ENCODE measurements around the gene ZNF648.
"Not testable (repeated sequence)": the region's sequence is repeated elsewhere in the genome, so short reads cannot be mapped to it uniquely, and the experiment has no call there.

The ZNF648 gene

DNA sequence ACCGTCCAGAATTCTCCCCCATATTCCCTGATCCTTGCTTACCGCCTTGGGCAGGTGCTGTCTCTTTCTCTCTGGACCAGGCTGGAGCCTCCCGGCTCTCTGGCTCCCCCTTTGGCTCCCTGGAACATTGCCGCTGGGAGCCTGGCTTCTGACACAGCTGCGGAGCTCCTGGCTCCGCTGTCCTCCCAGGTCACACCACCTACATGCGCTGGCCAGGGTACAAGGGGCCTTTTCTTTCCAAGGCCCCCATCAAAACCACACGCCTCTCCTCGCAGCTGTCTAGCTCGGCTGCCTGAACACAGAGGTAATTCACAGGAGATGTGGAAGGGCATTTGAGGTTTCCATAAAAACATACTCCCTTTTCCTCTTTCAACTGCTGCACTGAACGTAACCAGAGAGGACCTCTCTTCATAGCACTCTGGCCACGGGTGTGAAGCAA, 7.5 kb upstream of the ZNF648 start:
- DNase-seq (ENCODE audit: low read depth), result no peak

DNA sequence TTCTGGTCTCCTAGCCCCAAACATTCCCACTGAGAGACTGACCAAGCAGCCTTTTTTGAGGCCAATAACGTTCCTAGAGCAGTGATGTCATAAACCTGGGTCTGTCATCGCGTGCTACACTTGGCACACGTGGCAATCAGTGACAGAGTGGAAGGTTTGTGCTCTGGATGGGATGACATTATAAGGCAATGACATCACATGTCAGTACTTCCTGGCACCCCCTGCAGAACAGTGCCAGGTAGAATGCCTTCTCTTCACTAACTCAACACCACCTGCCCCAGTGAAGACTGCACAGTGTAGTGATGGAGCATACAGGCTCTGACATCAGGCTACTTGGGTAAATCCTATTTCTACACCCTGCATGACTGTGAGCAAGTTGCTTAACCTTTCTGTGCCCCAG, 5.4 kb upstream of the ZNF648 start:
- no peak for DNase-seq (ENCODE audit: low read depth)

DNA sequence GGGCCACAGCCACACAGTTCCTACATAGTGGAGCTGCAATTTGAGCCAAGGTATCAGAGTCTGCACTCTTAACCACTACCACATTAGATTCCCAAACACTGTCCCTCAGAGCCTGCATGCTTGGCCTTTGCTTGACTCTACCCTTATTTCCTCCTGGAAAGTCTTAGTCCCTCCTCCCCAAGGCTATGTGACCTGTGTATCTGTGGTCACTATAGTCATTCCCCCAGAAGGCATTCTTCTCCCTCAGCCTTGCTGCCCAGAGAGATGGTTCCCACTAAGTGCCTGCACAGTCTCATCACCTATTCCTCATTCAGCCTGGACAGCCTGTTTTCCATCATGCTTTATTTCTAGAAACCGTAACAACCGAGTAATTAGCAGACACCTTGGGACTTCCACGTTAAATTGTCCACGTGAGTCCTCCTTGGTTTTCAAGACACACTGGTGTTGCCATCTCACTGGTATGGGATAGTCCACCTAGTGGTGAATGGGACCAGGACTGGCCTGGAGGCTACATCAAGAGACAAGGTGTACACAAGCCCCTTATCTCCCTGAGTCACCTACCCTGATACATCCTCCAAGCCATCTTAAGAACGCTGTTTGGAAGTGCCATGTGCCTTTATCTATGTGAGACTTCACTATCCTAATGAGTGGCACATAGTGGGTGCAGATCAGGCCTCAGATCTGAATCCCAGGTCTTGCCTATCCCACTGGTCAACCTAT, 3.8 kb upstream of the ZNF648 start:
- no peak for DNase-seq (ENCODE audit: low read depth)

DNA sequence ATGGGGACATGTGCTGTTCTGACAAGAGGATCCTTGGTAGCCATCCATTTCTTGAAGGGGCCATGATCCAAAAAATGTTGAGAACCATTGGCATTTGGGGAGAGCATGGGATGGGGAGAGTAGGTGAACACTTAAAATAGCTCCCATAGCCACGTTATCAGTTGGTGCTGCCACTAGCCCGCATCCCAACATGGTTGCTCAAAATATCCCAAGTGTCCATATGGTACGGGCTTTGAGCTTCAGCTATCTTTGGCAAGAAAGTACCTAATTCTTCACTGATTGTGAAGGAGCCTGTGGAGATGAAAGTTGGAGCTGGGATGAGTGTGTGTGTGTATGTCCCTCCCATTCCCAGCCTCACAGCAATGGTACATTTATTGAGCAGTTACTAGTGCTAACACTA, 3.1 kb upstream of the ZNF648 start:
- no peak for DNase-seq (ENCODE audit: low read depth)

DNA sequence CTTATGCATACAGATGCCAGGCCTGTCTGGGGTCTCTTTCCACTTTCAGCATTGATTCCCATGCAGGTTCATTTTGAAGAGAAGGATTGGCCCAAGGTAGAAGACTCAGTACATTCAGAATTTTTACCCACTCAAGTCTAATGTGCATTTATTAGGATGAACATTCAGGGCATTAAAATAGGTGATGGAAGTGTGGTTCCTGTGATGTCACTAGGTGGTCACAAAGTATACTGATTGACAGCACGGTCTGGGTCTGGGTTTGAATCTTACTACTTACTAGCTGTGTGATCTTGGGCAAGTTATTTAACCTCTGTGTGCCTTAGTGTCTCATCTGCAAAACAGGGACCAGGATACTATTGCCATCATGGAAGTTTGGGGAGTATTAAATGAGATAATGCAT, 711 bp upstream of the ZNF648 start:
- no peak for DNase-seq (ENCODE audit: low read depth)

DNA sequence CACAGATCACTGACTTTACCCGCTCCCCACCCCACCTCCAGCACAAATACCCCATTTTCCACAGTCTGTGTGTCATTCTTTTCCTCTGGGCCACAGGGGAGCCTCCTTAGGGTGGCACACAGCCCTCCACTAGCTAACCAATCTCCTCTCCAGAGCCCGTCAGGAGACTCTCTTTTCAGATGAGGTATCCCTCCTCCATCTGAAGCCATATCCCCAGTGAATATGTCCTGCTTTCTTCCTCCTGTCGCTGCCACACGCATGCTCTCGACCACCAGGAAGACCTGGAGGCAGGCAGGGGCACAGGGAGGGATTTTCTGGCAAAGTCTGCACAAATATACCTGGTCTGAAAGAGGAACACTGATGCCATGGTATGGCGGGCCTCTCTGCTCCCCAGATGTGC, 635 bp downstream of the ZNF648 start:
- no peak for DNase-seq (ENCODE audit: low read depth)

DNA sequence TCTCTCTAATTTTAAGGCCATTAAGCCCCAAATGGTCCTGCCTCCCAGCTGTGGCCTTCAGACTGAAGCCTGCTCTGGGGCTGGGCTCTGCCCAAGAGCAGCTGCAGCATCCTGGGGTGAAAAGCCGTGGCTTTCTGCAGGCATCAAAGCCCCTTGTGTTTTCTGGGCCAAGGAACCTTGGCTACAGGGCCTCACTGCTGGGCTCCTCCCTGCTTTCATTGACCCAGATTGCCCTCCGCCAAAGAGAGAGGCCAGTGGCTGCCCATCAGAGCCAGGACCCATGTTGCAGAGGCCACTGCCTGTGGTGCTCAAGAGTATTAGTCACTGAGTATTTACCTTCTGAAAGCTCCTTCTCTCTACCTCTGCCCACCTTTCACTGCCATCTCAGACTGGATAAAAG, 1.6 kb downstream of the ZNF648 start:
- no peak for DNase-seq (ENCODE audit: low read depth)

DNA sequence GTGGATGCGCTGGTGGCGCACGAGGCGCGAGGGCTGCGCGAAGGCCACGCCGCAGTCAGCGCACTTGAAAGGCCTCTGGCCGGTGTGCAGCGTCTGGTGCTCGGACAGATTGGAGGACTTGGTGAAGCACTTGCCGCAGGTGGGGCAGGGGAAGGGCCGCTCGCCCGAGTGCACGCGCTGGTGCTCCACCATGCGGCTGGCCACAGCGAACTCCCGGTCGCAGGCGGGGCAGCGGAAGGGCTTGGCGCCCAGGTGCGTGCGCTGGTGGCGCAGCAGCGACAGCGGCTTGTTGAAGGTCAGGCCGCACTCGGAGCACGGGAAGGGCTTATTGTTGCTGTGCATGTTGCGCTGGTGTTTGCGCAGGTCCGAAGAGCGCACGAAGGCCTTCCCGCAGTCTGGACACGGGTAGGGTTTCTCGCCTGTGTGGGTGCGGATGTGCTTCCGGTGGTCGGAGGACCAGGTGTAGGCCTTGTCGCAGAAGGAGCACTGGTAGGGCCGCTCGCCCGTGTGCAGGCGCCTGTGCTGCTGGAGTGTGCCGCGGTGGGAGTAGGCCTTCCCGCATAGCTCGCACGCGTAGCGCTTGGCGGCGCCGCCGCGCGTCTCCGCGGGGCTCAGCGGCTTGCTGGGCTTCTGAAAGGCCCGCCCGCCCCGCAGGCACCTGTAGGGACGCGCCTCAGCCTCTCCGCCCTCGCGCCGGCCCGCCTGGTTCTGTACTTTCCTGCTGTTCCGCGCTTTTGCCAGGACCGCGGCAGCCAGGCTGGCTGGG, 4.7 kb downstream of the ZNF648 start:
- no peak for DNase-seq (ENCODE audit: low read depth)

DNA sequence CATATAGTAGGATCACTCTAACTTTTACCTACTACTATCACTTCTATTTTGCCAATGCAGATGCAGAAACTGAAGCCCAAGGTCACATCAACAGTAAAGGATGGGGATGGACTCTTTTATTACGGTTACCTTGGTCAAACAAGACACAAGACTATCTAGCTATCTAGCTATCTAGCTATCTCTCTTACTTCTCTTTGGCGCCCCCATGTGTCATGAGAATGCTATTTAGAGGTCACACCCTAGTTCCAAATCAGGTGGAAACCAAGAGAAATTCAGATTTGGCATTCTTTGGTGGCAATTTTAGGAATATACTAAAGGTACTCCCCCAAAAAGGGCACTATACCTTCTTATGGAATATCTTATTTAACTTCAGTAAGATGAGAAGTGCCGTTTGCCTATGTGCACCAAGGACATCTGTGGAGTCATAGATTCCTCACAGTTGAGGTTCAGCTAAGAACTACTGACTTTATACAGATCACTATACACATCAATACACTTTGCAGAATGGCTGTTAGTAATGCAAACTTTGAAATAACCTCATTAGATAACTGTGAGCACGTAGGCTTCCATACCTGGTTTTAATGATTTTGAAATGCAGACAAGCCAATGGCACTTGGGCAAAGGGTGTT, 6.7 kb downstream of the ZNF648 start:
- peak; percentile 39 for DNase-seq (ENCODE audit: low read depth)

DNA sequence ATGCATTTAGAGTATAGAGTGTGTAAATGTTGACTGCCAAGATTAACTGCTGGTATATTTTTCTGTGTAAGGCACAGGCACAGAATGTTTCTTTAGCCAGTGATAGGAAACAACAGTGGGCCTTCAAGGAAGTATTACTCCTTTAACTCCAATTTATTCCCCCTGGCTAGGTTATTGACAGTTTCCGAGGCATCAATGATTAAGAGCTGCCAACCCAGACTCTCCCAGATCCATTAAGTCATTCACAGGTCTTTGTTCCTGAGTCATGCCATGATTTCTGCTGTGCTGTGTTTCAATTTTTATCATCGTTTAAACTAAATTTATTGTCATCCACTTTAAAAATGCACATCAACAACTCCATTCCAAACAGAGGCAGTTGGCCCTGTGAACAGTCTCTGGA, 9.2 kb downstream of the ZNF648 start:
- no peak for DNase-seq (ENCODE audit: low read depth)

DNA sequence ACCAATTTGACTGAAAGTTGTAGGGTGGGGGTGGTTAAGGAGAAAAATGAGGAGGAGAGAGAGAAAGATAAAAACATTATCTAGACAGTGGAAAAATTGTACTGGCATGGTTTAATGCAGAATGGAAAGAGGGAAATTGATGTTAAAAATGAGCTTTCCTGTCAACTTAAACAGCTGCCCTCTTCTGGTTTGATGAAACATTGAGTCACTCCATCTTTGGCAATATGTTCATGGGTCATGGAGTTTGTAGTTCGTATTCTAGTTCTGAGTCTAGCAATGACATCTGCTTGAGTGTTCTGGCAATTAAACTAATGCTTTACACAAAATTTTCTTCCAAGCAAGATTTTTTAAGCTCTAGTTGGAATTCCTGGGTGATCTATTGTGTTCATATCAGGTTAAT, 9.6 kb downstream of the ZNF648 start:
- no peak for DNase-seq (ENCODE audit: low read depth)

DNA sequence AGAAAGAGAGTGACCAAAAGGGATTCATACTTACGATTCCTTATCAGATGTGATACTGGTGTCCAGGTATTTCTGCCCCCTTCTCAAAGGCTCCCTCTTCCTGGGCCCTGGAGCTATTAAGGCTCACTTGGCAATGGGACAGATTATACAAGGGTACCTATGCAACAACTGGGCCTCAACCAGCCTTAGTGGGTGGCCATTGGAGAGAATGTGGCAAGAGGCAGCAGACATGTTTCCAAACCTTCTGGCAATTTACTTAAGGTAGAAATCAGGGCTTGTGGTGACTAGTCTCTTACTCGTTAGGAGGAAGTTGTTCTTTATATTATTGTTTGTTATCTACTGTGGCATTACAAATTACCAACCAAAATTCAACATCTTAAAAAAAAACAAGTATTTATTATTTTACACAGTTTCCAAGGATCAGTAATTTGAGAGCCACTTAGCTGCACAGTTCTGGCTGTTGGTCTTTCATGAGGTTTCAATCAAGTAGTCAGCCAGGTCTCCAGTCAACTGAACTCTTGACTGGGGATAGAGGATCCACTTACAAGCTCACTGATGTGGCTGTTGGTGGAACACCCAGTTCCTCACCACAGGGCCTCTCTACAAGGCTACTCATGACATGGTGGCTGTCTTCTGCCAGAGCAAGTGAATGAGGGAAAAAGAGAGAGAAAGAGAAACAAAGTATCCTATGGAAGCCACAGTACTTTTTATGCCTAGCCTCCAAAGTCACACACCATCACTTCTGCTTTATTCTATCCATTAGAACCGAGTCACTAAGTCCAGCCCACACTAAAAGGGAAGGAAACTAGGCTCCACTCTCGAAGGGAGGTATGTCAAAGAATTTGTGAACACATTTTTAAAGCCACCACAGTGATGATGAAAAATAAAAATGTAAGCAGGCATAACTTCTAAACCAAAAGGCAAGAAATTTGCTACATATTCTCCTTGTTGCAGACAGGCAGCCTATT, 10.7 kb downstream of the ZNF648 start:
- no peak for DNase-seq (ENCODE audit: low read depth)

DNA sequence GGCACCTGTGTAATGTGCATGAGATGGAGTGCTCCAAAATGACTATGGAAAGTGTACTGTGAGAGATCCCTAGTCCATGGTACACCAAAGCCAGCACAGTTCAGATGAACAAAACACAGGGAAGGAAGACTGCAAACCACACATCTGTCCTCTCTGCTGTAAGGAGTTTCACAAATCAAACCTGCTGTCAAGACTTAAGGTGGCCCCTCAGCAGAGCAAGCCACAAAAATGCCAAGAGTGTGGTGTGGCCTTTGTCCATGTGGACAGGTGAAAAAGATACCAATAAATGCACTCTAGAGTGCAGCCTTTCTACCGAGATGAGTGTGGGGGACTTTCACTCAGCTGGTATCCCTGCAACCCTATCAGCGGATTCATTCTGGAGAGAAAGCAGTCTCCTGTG, 12.9 kb downstream of the ZNF648 start:
- DNase-seq (ENCODE audit: low read depth), result no peak

DNA sequence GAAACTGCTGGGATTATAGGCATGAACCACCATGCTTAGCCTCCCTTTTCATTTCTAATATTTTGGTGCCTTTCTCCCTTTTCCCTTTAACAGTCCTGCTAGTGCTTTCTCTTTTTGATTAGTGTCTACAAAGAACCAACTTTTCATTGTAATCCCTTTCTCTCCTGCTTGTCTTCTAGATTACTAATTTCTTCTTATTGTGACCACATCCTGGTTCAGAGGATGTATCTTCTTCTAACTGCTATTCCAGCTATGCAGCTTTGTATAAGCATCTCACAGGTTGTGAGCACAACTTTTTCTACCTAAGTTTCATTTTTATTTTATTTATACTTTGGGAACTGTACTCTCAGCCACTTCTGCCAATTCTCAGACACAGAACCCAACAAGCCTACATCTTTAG, 14.7 kb downstream of the ZNF648 start:
- no peak for DNase-seq (ENCODE audit: low read depth)

DNA sequence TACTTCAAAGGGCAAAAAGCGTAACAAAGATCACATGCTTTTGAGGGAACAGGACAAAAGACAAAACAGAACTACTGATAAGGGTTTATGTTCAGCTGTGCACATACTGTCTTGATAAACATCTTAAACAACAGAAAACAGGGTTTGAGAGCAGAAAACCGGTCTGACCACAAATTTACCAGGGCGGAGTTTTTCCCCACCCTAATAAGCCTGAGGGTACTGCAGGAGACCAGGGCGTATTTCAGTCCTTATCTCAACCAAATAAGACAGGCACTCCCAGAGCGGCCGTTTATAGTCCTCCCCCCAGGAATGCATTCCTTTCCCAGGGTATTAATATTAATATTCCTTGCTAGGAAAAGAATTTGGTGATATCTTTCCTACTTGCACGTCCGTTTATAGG, 16.0 kb downstream of the ZNF648 start:
- DNase-seq (ENCODE audit: low read depth), result not testable (repeated sequence)

DNA sequence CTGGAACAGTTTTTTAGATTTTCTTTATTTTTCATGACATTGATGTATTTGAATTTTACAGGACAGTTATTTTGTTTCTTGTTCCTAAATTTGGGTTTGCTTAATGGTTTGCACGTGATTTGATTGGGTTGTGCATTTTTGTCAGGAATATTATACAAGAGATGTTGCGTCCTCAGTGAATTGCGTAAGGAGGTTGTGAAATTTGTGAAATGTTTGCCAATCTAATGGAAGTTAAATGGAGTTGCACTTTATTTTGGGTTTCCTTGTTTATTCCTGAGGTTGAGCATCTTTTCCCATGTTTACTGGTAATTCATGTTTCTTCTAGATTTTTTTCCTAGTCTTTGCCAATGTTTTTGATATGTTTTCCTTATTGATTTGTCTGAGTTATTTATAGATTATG, 19.9 kb downstream of the ZNF648 start:
- DNase-seq (ENCODE audit: low read depth), result no peak

DNA sequence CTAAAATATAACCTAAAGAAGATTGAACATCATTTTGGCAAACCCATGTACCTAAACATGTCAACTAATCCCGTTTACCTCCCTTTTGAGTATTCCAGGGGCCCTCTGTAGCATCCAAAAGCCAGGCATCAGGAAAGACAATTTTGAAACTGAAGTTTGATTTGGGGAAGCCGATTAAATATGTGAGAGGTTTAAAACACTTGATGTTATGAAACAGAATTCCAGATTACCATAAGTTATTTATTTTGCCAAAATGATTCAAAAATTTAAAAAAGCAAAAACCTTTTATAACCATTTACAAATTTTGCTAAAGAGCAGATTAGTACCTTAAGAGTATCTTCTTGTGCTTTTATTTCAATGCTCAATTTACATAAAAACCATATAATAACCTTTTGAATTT, 23.3 kb downstream of the ZNF648 start:
- DNase-seq (ENCODE audit: low read depth), result no peak

DNA sequence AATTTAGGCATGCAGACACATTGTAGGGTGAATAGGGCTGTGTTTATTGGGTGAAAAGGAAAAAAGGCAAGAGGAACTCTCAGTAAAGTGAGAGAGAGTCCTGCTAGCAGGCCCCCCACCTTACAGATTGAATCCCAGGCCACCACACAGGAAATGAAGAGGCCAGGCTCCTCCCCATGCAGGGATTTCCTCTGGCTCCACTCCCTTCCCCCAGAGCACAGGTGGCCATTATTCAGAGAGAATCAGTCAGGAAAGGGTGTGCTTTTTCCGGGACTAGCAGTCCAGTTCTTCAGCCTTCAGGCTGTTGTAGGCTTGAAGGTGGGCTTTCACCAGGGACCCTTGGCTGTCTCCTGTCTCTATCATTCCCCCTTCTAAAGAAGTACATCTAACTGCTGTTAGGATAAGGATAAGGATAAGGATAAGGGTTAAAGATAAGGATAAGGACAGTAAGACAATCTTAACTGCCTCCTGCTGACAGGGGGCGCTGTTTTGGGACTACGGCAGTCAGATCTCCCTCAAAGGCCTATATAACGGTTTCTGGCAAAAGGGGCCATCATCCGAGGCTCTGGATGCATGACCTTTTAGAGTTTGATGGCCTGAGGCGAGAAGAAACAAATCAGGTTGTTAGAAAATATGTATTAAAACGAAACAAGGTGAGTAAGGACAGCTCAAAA, 26.3 kb downstream of the ZNF648 start:
- DNase-seq (ENCODE audit: low read depth), result no peak

DNA sequence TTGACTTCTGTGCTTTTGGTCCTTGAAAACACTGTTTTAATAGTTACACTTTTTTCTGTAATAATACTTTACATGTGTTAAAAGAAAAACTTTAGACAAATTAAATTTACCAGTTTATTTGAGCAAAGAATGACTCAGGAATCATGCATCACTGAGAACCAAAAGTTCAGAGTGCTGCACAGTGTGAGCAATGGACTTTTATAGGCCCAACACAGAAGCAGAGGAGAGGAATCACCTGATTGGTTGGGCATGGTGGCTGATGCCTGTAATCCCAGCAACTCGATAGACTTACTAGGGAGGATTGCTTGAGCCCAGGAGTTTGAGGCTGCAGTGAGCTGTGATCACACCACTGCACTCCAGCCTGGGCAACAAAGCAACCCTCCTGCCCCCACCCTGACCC, 29.3 kb downstream of the ZNF648 start:
- no peak for DNase-seq (ENCODE audit: low read depth)

DNA sequence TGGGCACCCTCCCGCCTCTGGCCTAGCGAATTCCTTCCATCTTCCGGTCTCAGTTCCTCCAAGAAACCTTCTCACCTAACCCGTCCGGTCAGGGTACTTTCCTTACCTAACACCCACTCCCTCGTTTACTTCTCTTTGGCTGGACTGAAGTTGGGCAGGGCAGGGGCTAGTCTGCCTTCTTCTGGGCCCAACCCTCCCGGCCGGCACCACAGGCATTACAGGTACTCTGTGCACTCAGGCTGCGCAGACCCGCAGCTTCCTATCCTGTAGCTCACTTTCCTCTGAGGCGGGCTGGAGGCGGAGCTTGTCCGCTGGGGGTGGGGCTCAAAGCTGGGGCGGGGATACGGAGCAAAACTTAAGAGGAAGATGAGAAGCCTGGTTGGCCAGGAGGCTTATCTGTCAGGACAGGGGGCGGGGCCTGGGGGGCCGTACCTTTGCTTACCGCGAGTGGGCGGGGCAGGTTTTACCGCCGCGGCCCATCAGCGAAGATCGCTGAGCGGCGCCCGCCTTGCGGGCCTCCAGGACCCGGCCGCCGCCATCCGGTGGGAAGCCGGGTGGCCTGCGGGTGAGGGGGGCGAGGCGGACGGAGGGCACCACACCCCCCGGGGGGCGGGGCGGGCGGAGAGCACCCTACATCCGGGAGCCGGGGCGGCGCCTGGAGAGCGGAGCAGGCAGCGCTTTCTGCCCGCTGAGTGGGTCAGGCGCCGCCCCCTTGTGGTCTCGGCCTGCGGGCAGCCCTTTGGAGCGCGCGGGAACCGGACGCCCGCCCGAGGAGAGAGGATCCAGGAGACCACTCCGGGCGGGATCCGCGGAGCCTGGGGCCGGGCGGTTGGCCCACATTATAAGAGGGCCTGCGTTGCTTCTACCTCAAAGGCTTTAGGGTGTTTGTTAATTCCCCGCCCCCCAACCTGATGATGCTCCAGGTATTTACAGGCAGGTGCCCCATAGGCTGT, 31.9 kb downstream of the ZNF648 start:
- peak; percentile 97 for DNase-seq (ENCODE audit: low read depth)

All from activated T-cell treated with anti-CD3 and anti-CD28 coated beads for 24 hours (primary cell).